ENCODE results near the gene CAV1. TPM values are rescaled to one million over a fixed set of nuclear protein-coding genes. Genes with fewer than 3 reads are reported as not detected.
A peak's percentile ranks its signal among the peaks of the same experiment; 100 is the strongest.

CAV1 gene
- total RNA-seq, 2 donors from 2014 or later = 194 to 210 TPM

DNA sequence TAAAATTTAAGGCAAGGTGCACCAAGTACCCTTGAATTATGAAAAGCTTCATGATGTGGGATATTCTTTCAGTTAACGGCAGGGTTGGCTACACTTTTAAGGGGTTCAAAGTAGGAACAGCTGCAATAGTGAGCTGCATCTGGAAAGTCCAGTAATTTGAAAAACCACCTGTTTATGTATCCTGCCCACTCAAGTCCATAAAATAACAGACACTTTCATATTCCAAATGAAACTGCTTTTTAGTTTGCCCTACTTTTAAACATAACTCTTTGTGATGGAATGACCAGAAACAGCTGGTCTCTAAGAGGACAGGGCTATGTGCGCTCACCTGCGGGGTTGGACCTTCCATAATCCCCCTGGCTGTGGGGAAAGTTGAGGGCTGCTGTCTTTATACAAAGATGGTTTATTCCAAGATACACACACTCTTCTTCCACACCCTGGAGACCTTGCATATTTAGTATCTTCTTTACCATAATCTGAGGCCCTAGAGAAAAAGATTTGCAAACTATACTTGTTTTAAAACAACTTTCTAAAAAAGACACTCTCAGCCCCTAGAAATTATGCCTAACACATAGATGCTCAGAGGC is 7.4 kb downstream of the CAV1 start:
- H3K36me3 ChIP-seq = peaks cover 8% of the 10 kb centered on the region
- no peak overlapping the region for H3K27ac ChIP-seq
- no peaks in the 10 kb centered on the region for H3K27me3 ChIP-seq (replicated peaks; ENCODE audit: insufficient read depth)
- H3K4me1 ChIP-seq (ENCODE audit: control insufficient read depth in 1 of 2, low read depth in 2 of 2) = peaks cover 34 to 79% of the 10 kb centered on the region in 2 donors
- H3K9me3 ChIP-seq = no peaks in the 10 kb centered on the region
- DNase-seq (ENCODE audit: low spot score) (no peak), ATAC-seq (ENCODE audit: insufficient number of reproducible peaks, low FRiP score, low read depth) (no peak)
- TF ChIP-seq, protein P1, sequence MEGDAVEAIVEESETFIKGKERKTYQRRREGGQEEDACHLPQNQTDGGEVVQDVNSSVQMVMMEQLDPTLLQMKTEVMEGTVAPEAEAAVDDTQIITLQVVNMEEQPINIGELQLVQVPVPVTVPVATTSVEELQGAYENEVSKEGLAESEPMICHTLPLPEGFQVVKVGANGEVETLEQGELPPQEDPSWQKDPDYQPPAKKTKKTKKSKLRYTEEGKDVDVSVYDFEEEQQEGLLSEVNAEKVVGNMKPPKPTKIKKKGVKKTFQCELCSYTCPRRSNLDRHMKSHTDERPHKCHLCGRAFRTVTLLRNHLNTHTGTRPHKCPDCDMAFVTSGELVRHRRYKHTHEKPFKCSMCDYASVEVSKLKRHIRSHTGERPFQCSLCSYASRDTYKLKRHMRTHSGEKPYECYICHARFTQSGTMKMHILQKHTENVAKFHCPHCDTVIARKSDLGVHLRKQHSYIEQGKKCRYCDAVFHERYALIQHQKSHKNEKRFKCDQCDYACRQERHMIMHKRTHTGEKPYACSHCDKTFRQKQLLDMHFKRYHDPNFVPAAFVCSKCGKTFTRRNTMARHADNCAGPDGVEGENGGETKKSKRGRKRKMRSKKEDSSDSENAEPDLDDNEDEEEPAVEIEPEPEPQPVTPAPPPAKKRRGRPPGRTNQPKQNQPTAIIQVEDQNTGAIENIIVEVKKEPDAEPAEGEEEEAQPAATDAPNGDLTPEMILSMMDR (IDR thresholded peaks at IDR 0.05) = no peak
- no peak overlapping the region for H3K4me3 ChIP-seq

DNA sequence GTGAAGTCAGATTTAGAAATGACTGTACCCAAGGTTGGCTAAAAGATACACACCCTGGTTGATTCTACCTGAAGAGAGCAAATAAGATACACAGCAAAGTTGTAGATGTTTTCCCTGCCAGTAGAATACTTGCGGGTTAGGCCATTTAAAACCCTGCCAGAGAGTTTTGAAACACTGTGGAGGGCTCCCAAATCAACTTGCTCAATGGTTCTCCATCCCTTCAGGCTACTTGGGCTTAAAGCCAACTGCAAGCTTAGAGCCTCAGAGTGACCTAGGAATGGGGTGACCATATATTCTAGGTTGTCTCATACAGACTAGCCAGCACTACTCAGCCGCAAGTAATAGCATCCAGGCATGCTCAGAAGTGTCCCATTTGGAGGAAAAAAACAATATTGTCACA is 10.0 kb downstream of the CAV1 start:
- Histone ChIP-seq H3K4me1 (ENCODE audit: control insufficient read depth in 1 of 2, low read depth in 2 of 2) (peaks cover 16 to 70% of the 10 kb centered on the region in 2 donors), H3K27me3 (replicated peaks; ENCODE audit: insufficient read depth) (no peaks in the 10 kb centered on the region), H3K36me3 (peaks cover 8% of the 10 kb centered on the region), H3K9me3 (no peaks in the 10 kb centered on the region), H3K27ac (no peak overlapping the region), H3K4me3 (no peak overlapping the region)
- ATAC-seq (ENCODE audit: insufficient number of reproducible peaks, low FRiP score, low read depth) (no peak), DNase-seq (ENCODE audit: low spot score) (no peak)
- TF ChIP-seq, protein P1 (IDR thresholded peaks at IDR 0.05) = no peak

DNA sequence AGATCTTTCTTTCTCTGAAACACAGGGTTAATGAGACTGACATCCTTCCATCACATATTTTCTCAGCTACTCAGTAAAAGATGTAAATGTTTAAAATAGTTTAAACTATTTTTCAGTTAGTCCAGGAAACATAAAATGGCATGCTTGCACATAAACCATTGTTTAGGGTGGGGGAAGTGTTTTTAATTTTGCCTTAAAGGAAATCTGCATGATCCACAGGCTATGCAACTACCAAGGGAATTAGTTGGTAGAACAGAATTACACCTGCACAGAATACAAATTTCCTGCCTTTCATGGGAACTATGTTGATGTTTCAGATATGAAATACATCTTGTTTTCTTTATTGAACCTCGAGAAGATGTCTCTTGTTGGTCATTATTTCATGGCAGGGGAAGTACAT is 10.6 kb downstream of the CAV1 start:
- no peak overlapping the region for H3K27ac ChIP-seq

DNA sequence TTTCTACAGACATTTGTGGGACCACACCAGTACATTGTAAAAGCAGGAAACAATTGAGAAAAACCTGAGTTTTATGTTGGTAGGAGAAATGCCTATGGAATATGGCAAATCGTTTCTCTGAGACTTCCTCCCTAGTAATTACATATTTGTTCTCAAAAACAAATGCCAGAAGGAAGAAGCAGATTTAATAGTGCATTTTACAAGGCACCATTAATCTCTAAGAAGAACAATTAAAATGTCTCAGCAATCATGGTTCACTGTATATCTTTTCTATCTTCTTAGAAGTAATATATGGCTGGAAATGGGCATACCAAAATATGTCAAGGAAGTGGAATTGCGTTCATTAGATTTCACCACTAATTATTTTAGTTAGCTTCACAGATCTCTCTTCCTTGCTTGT is 13.3 kb downstream of the CAV1 start:
- ATAC-seq (ENCODE audit: insufficient number of reproducible peaks, low FRiP score, low read depth) (no peak), DNase-seq (ENCODE audit: low spot score) (no peak)
- TF ChIP-seq, protein P1 (IDR thresholded peaks at IDR 0.05) = no peak
- Histone ChIP-seq H3K27ac (no peak overlapping the region), H3K4me3 (no peak overlapping the region), H3K27me3 (replicated peaks; ENCODE audit: insufficient read depth) (no peaks in the 10 kb centered on the region), H3K36me3 (peaks cover 8% of the 10 kb centered on the region), H3K9me3 (no peaks in the 10 kb centered on the region), H3K4me1 (ENCODE audit: control insufficient read depth in 1 of 2, low read depth in 2 of 2) (peaks cover 6 to 71% of the 10 kb centered on the region in 2 donors)

More for the DNA sequence above, 10.6 kb downstream of the CAV1 start:
- TF ChIP-seq, protein P1 (IDR thresholded peaks at IDR 0.05) = no peak
- no peaks in the 10 kb centered on the region for H3K27me3 ChIP-seq (replicated peaks; ENCODE audit: insufficient read depth)
- peaks cover 8% of the 10 kb centered on the region for H3K36me3 ChIP-seq
- no peak for DNase-seq (ENCODE audit: low spot score)
- H3K4me3 ChIP-seq = no peak overlapping the region
- no peaks in the 10 kb centered on the region for H3K9me3 ChIP-seq
- peaks cover 14 to 70% of the 10 kb centered on the region in 2 donors for H3K4me1 ChIP-seq (ENCODE audit: control insufficient read depth in 1 of 2, low read depth in 2 of 2)
- no peak for ATAC-seq (ENCODE audit: insufficient number of reproducible peaks, low FRiP score, low read depth)

DNA sequence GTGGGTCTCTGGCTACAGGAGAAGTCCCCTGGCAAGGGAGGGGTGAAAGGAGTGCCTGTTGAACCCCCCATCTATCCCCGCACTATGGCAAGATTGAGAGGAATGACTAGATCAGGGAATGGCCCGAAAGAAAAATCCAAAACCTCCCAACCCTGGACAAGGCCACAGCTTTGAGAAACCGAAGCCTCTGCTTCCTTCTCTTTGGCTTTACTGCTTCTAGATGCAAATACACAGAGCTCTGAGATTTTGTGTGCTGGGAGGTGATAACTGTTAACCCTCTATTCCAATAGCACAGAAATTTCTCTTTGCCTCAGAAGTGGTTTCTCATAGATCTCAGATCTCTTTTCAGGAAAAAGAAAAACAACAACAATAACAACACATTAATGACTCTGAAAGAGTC is 15.0 kb downstream of the CAV1 start:
- Histone ChIP-seq H3K27ac (peak overlapping the region; percentile 1 to 33), H3K27me3 (replicated peaks; ENCODE audit: insufficient read depth) (no peaks in the 10 kb centered on the region), H3K4me3 (no peak overlapping the region), H3K9me3 (no peaks in the 10 kb centered on the region), H3K4me1 (ENCODE audit: control insufficient read depth in 1 of 2, low read depth in 2 of 2) (peaks cover 3 to 63% of the 10 kb centered on the region in 2 donors), H3K36me3 (peaks cover 8% of the 10 kb centered on the region)
- TF ChIP-seq, protein P1 (IDR thresholded peaks at IDR 0.05) = no peak
- ATAC-seq (ENCODE audit: insufficient number of reproducible peaks, low FRiP score, low read depth) (no peak), DNase-seq (ENCODE audit: low spot score) (no peak)

Measured in thoracic aorta (tissue), 2 donors.